ENCODE data around the gene MINPP1. TPM values are rescaled to one million over a fixed set of nuclear protein-coding genes. Genes with fewer than 3 reads are reported as not detected.

Gene MINPP1
- total RNA-seq, 1 donor from 2014 or later: 14.3 TPM

DNA sequence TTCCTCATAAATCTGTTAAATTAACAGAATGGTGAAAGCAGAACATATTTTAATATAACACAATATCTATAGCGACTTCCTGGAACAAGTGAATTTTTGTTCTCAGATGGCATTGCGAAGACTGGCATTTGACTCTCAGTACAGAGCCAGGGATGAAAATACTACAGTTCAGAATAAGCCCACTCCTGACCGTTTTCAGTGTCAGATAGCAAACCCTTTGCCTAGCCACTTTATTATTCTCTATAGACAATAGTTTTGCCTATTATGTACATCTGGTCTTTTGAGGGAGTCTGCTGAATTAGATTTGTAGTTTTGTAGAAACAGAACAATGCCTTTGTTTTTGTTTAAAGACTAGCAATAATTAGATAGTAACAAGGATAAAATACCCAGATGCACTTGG, 2.3 kb downstream of the MINPP1 start:
- TF ChIP-seq, protein P1, sequence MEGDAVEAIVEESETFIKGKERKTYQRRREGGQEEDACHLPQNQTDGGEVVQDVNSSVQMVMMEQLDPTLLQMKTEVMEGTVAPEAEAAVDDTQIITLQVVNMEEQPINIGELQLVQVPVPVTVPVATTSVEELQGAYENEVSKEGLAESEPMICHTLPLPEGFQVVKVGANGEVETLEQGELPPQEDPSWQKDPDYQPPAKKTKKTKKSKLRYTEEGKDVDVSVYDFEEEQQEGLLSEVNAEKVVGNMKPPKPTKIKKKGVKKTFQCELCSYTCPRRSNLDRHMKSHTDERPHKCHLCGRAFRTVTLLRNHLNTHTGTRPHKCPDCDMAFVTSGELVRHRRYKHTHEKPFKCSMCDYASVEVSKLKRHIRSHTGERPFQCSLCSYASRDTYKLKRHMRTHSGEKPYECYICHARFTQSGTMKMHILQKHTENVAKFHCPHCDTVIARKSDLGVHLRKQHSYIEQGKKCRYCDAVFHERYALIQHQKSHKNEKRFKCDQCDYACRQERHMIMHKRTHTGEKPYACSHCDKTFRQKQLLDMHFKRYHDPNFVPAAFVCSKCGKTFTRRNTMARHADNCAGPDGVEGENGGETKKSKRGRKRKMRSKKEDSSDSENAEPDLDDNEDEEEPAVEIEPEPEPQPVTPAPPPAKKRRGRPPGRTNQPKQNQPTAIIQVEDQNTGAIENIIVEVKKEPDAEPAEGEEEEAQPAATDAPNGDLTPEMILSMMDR (IDR thresholded peaks at IDR 0.05): no peak
- Histone ChIP-seq H3K9me3 (no peaks in the 10 kb centered on the region), H3K4me1 (peaks cover 7 to 15% of the 10 kb centered on the region in 2 donors), H3K4me3 (peak overlapping the region in 1 of 2 donors; percentile 89), H3K27ac (no peak overlapping the region), H3K27me3 (no peaks in the 10 kb centered on the region), H3K36me3 (peaks cover 2 to 12% of the 10 kb centered on the region in 2 donors)
- no peak for DNase-seq (ENCODE audit: low spot score in 2 of 2)
- intact Hi-C loops (cut with DNase I): no loop called here

GRCh38 chr10:87507879-87508483, 3.3 kb downstream of the MINPP1 start:
- DNase-seq (ENCODE audit: low spot score in 2 of 2): no peak
- TF ChIP-seq, protein P1 (IDR thresholded peaks at IDR 0.05): no peak

DNA sequence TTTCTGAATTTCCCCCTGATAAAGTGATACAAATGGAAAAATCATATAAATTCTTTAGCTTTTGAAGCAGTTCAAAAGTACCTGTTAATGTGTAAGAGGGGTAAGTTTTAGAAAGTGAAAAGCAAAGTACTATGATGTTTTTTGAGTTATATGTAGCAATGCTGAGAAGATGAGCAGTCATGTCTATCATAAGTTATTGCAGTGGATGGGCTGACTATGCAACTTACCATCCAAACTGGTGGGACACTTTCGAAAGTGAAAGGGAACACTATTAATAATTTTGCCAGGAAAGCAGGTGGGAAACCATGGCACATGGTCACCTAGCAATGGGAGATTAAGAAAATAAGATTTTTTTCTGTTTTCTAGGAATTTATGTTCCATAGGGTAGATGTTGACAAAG, 4.1 kb downstream of the MINPP1 start:
- Histone ChIP-seq H3K27ac (no peak overlapping the region), H3K4me3 (no peak overlapping the region), H3K9me3 (no peaks in the 10 kb centered on the region), H3K27me3 (no peaks in the 10 kb centered on the region), H3K4me1 (peaks cover 5 to 14% of the 10 kb centered on the region in 2 donors), H3K36me3 (peaks cover 12 to 20% of the 10 kb centered on the region in 2 donors)
- no peak for DNase-seq (ENCODE audit: low spot score in 2 of 2)
- TF ChIP-seq, protein P1 (IDR thresholded peaks at IDR 0.05): no peak
- intact Hi-C loops (cut with DNase I): no loop called here

More at GRCh38 chr10:87507879-87508483, 3.3 kb downstream of the MINPP1 start:
- Histone ChIP-seq H3K36me3 (peaks cover 3 to 17% of the 10 kb centered on the region in 2 donors), H3K27me3 (no peaks in the 10 kb centered on the region), H3K9me3 (no peaks in the 10 kb centered on the region), H3K4me1 (peaks cover 7 to 15% of the 10 kb centered on the region in 2 donors), H3K4me3 (no peak overlapping the region), H3K27ac (no peak overlapping the region)
- intact Hi-C loops (cut with DNase I): no loop called here

GRCh38 chr10:87510025-87510424, 5.3 kb downstream of the MINPP1 start:
- no peak overlapping the region for H3K27ac ChIP-seq
- no peaks in the 10 kb centered on the region for H3K9me3 ChIP-seq
- no peak overlapping the region for H3K4me3 ChIP-seq
- TF ChIP-seq, protein P1 (IDR thresholded peaks at IDR 0.05): no peak
- peaks cover 18 to 32% of the 10 kb centered on the region in 2 donors for H3K36me3 ChIP-seq
- H3K27me3 ChIP-seq: no peaks in the 10 kb centered on the region
- intact Hi-C loops (cut with DNase I): no loop called here
- H3K4me1 ChIP-seq: peaks cover 3 to 11% of the 10 kb centered on the region in 2 donors
- DNase-seq (ENCODE audit: low spot score in 2 of 2): no peak

DNA sequence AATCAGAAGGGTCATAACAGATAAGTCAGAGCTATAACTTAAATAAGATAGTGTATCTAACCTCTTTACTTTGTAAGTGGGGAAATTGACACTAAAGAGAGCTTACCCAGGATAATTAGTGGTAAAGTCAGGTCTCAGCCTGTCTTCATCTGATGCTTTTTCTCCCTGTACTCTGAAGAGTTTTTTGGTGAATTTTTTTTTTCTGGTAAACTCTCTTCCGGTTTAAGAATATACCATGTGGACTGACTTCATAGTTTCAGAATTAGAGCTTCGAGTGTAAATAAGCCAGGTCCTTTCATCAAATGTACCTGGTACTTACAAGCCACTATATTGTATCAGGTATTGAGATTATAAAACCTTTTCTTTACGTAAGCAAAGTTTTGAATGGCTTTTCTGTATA, 6.8 kb downstream of the MINPP1 start:
- no peak overlapping the region for H3K4me3 ChIP-seq
- peaks cover 18 to 34% of the 10 kb centered on the region in 2 donors for H3K36me3 ChIP-seq
- no peaks in the 10 kb centered on the region for H3K9me3 ChIP-seq
- H3K27me3 ChIP-seq: no peaks in the 10 kb centered on the region
- intact Hi-C loops (cut with DNase I): no loop called here
- H3K4me1 ChIP-seq: peaks cover 1 to 7% of the 10 kb centered on the region in 2 donors
- DNase-seq (ENCODE audit: low spot score in 2 of 2): no peak
- TF ChIP-seq, protein P1 (IDR thresholded peaks at IDR 0.05): no peak
- no peak overlapping the region for H3K27ac ChIP-seq

All from ascending aorta (tissue), 2 donors.